ENCODE results near the gene CPNE7.
"Not testable (repeated sequence)": the region's sequence is repeated elsewhere in the genome, so short reads cannot be mapped to it uniquely, and the experiment has no call there.

Gene CPNE7

GRCh38 chr16:89569506-89570341, 5.8 kb upstream of the CPNE7 start:
- no peak for DNase-seq

- DNase-seq, result no peak
Observed at GRCh38 chr16:89570342-89570923, 5.1 kb upstream of the CPNE7 start.

GRCh38 chr16:89570983-89571598, 4.5 kb upstream of the CPNE7 start:
- DNase-seq, result not testable (repeated sequence)

- no peak for DNase-seq
Observed at GRCh38 chr16:89571636-89572035, 3.9 kb upstream of the CPNE7 start.

- DNase-seq, result no peak
Observed at GRCh38 chr16:89572073-89572484, 3.5 kb upstream of the CPNE7 start.

GRCh38 chr16:89572485-89573205, 2.9 kb upstream of the CPNE7 start:
- no peak for DNase-seq

GRCh38 chr16:89573826-89574680, 1.5 kb upstream of the CPNE7 start:
- no peak for DNase-seq

GRCh38 chr16:89574681-89575246, 794 bp upstream of the CPNE7 start:
- DNase-seq, result peak; percentile 31

- no peak for DNase-seq
Observed at GRCh38 chr16:89576153-89577054, 846 bp downstream of the CPNE7 start.

- DNase-seq, result no peak
Observed at GRCh38 chr16:89577055-89577759, 1.6 kb downstream of the CPNE7 start.

GRCh38 chr16:89579351-89579750, 3.8 kb downstream of the CPNE7 start:
- DNase-seq, result no peak

GRCh38 chr16:89581045-89581695, 5.6 kb downstream of the CPNE7 start:
- DNase-seq, result no peak

GRCh38 chr16:89581861-89582563, 6.5 kb downstream of the CPNE7 start:
- no peak for DNase-seq

- no peak for DNase-seq
Observed at GRCh38 chr16:89582614-89583196, 7.1 kb downstream of the CPNE7 start.

- DNase-seq, result no peak
Observed at GRCh38 chr16:89583197-89583894, 7.8 kb downstream of the CPNE7 start.

- DNase-seq, result no peak
Observed at GRCh38 chr16:89583895-89584644, 8.5 kb downstream of the CPNE7 start.

Measured in CD4-positive, alpha-beta T cell treated with Interleukin-4 for 4 hours (primary cell).